ENCODE measurements around the gene ZNF214. TPM values are rescaled to one million over a fixed set of nuclear protein-coding genes. Genes with fewer than 3 reads are reported as not detected.

ZNF214 gene
- total RNA-seq: not detected

DNA sequence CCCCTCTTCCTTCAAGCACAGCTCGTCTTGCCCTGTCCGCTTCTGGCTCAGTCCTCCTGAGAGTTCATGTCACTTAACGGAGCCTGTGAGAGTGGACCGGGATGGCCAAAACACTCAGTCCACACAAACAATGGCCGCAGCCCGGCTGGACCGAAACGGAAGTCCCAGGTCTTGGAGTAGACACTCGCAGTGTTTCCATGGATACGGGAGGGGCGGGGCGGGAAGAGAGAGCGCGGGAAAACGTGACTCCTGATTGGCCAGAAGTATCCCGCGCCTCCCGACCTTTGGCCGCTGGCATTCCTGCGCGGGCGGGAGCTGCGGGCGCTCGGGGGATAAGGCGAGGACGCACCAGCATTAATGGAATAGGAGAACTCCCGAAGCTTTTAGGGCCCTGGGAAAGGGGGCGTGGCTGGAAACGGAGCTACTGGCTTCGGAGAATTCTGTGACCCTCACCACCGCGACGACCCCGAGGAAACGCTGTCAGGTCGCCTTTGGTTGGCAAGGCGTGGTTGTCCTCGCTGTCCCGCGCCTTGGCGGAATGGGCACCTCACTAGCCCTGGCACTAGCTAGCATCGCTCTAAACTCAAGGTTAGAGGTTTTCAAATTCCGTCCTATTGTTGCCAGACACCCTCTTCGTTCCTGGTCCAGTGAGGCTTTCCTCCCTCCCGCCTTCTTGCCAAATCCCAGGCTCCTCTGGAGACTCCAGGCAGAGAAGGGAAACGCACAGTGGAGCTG is at the start of gene ZNF214, which contains the start of gene NLRP14:
Gene ZNF214, minus strand, starts transcription at position 164 of the 735 bp plus-strand sequence. CDS start 17,511 bp downstream, outside the sequence.
Gene NLRP14, plus strand, starts transcription at position 297 of the 735 bp plus-strand sequence. CDS start 18,108 bp downstream, outside the sequence.
- H3K27me3 Mint-ChIP-seq: peaks cover 28% of the 10 kb centered on the region
- peak; percentile 7 for ATAC-seq (replicated peaks)
- H3K4me3 Mint-ChIP-seq: peak within 1 kb of the TSS; percentile 36

DNA sequence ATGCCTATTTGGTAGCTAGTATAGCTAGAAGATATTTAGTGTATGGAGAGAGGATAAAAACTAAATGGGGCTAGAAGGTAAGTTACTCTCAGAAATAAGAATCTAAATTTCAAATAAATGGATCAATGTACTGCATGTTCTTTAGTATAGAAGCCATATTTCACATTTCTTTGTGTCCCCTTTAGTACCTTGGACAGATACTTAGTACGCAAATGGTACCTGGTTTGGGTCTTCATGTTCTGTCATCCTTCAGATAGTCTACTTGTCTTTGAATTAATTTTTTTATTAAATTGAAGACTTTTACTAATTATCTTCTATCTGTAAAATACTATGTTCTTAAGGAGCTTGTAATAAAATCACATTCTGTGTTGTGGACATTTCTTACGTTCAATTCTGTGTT is 42.4 kb upstream of the ZNF214 start:
- H3K9me3 Mint-ChIP-seq: no peaks in the 10 kb centered on the region
- no peak for ATAC-seq (replicated peaks)
- peaks cover 14% of the 10 kb centered on the region for H3K27me3 Mint-ChIP-seq
- no peak overlapping the region for H3K4me3 Mint-ChIP-seq
- no peaks in the 10 kb centered on the region for H3K4me1 Mint-ChIP-seq
- no peaks in the 10 kb centered on the region for H3K36me3 Mint-ChIP-seq (ENCODE audit: low read depth)
- no peak overlapping the region for H3K27ac Mint-ChIP-seq

More for the DNA sequence above, at the start of gene ZNF214, which contains the start of gene NLRP14:
- Mint-ChIP-seq H3K27ac (no peak within 1 kb of the TSS), H3K4me1 (no peaks in the 10 kb centered on the region), H3K9me3 (no peaks in the 10 kb centered on the region), H3K36me3 (ENCODE audit: low read depth) (no peaks in the 10 kb centered on the region)

DNA sequence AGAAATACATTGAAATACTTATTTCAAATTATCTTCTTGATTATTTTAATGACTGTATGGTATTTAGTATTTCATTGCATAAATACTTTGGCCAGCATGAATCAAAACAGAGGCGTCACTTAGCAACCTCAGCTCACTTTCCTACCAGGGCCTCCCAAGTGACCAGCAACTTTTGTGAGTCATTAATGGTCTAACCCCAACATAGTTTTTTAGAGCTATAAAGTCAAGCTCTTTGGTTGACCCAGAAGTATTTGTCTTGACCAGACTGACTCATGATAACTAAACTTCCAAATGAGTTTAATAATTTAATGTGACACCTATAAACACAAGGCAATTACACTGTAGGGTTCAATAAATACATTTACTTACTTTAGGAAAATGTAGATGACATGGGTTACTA is 40.7 kb upstream of the ZNF214 start:
- no peaks in the 10 kb centered on the region for H3K4me1 Mint-ChIP-seq

DNA sequence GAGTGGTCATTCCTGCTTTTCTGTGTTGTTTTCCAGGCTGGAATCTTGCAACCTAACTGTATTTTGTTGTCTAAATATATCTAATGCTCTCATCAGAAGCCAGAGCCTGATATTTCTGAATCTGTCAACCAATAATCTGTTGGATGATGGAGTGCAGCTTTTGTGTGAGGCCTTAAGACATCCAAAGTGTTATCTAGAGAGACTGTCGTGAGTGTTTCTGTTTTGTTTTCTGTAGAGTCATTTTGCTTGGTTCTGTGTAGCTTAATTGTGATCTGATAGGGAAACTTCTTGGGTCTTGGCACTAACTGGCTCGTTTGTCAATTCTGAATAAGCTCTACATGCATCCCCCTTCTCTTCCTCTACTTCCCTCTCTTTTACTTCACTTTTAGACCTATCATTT is 37.5 kb upstream of the ZNF214 start:
- Mint-ChIP-seq H3K4me1 (no peaks in the 10 kb centered on the region), H3K27ac (no peak overlapping the region), H3K9me3 (no peaks in the 10 kb centered on the region), H3K27me3 (peaks cover 14% of the 10 kb centered on the region), H3K36me3 (ENCODE audit: low read depth) (no peaks in the 10 kb centered on the region), H3K4me3 (no peak overlapping the region)
- ATAC-seq (replicated peaks): no peak

More for the DNA sequence above, 40.7 kb upstream of the ZNF214 start:
- ATAC-seq (replicated peaks): no peak
- no peaks in the 10 kb centered on the region for H3K36me3 Mint-ChIP-seq (ENCODE audit: low read depth)
- H3K27ac Mint-ChIP-seq: no peak overlapping the region
- H3K4me3 Mint-ChIP-seq: no peak overlapping the region
- H3K9me3 Mint-ChIP-seq: no peaks in the 10 kb centered on the region
- H3K27me3 Mint-ChIP-seq: peaks cover 14% of the 10 kb centered on the region

DNA sequence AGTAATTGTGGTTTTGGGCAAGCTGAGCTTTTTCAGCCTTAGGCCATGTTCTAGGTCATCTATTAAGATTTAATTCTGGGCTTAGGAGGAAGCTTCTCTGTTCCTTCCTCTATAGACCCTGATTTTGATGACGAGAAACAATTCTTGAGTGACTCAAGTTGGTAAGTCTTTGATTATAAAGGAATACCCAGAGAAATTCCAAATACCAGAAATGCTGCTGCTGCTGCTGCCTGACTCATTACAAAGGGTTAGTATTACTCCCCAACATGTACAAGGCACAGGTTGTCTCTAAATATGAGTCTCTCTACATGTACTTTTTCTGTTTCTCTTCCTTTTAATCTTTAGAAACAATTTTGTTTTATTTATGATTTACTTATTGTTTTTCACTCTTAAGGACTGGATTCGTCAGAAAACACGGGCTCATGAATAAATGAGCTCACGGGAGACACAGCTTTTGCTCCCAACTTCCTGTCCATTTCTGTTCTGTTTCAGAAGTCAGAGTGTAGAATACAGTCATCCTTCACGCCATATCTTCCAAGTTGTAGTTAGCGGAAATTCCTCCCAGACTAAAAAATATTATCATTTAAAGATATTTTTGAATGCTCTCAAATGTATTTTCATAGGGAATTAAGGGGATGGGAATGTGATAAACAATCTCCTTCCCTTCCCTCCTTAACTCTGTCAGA is 36.8 kb upstream of the ZNF214 start:
- Mint-ChIP-seq H3K27me3 (peaks cover 14% of the 10 kb centered on the region), H3K9me3 (no peaks in the 10 kb centered on the region), H3K36me3 (ENCODE audit: low read depth) (no peaks in the 10 kb centered on the region), H3K4me1 (no peaks in the 10 kb centered on the region), H3K4me3 (no peak overlapping the region), H3K27ac (no peak overlapping the region)
- no peak for ATAC-seq (replicated peaks)

DNA sequence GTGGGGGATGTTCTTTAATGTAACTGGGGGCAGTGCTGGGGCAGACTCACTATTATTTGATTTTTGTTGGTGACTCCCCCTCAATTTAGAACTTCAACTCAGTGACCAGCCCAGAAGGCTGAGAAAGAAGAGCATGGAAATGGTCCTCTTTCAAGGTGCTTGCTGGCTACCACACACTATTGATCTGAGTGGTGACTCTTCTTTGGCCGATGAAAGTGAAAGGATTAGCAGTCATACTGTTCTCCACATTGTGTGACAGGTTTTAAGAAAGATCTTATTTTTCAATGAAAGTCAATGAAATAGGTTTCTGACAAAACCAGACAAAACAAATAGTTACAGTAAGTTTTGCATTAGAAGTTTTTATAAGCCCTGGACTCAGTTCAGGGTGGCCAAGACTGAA is 30.0 kb upstream of the ZNF214 start:
- Mint-ChIP-seq H3K4me3 (no peak overlapping the region), H3K9me3 (no peaks in the 10 kb centered on the region), H3K4me1 (no peaks in the 10 kb centered on the region), H3K36me3 (ENCODE audit: low read depth) (no peaks in the 10 kb centered on the region), H3K27me3 (peaks cover 6% of the 10 kb centered on the region), H3K27ac (no peak overlapping the region)
- ATAC-seq (replicated peaks): no peak

DNA sequence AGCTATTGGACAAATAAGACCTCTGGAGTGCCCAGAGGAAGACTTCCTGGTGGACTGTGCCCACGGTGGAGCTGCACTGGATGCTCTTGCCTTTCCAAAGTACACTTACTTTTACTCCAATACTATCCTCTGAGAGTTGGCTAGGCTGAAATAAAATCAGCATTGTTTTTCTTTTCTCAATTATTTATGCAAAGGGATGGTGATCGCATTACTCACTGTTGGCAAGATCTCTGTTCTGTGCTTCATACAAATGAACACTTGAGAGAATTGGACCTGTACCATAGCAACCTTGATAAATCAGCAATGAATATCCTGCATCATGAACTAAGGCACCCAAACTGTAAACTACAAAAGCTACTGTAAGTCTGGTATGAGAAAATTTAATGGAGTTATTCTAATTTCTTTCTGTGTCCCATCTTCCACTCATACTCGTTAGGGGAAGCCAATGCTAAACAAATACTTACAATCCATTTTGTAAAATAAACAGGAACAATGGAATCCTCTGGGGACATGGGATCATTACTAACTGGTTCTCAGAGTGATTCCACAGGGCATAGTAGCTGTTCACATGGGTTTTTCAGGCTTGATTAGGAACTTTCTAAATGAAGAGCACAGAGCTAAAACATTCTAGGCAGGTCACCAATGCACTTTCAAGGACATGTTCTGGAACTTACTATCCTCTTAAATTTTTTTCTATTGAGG is 26.5 kb upstream of the ZNF214 start:
- Mint-ChIP-seq H3K4me1 (no peaks in the 10 kb centered on the region), H3K27me3 (peaks cover 6% of the 10 kb centered on the region), H3K4me3 (no peak overlapping the region), H3K36me3 (ENCODE audit: low read depth) (no peaks in the 10 kb centered on the region), H3K27ac (no peak overlapping the region), H3K9me3 (no peaks in the 10 kb centered on the region)
- no peak for ATAC-seq (replicated peaks)

DNA sequence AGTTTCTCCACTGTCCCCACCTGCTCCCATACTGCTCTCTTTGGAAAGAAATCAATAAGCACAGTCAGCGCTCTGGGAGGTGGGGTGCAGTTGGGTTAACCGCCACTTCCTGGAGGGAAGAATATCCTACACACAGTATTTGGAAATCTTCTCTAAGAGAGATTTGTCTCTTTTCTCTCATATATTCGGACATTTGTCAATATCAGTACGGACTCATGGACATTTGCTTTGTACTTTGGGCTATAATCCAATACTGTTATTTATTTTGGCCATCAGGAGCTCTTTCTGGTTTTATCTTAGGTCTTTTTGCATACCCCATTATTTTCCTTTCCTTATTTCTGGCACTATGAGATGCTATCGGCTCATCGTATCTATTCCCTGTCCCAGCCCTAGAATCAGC is 13.9 kb upstream of the ZNF214 start:
- no peaks in the 10 kb centered on the region for H3K27me3 Mint-ChIP-seq
- no peak overlapping the region for H3K4me3 Mint-ChIP-seq
- no peaks in the 10 kb centered on the region for H3K36me3 Mint-ChIP-seq (ENCODE audit: low read depth)
- H3K27ac Mint-ChIP-seq: no peak overlapping the region
- no peaks in the 10 kb centered on the region for H3K4me1 Mint-ChIP-seq
- no peak for ATAC-seq (replicated peaks)
- H3K9me3 Mint-ChIP-seq: no peaks in the 10 kb centered on the region

DNA sequence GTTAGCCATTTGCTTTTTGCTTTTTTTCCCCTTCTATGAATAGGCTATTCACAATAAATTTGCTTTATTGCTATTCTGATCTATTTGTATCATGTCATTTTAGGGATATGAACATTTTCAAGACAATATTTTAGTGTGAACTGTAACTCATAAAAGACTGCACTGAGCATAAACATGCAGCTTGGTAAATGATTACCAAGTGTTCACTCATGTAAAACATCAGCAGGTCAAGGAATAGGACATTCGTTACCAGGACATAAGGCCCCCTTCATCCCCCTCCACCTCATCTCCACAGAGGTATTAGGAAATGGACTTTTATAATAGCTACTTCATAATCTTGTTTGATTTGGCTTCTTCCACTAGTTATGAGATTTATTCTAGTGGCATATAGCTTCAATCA is 12.5 kb upstream of the ZNF214 start:
- Mint-ChIP-seq H3K4me3 (no peak overlapping the region), H3K36me3 (ENCODE audit: low read depth) (no peaks in the 10 kb centered on the region), H3K4me1 (no peaks in the 10 kb centered on the region), H3K27ac (no peak overlapping the region), H3K9me3 (no peaks in the 10 kb centered on the region), H3K27me3 (no peaks in the 10 kb centered on the region)
- ATAC-seq (replicated peaks): no peak

DNA sequence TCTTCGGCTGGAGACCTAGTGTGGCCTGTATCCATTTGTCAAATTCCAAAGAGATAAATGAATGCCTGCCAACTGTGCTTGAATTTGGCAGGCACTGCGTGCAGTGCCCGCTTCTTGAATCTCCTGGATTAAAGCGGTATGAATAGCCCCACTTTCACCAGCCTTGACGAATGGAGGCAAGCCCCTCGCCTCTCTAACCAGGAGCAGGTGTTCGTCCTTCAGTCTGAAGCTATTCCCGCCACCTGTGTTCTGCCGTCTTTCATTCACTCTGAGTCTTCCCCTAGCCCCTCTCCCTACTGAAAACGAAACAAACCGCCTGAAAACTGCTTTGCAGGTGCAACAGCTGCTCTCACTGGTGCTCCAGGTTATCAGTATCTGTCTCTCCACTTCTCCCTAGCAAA is 11.3 kb upstream of the ZNF214 start:
- Mint-ChIP-seq H3K9me3 (no peaks in the 10 kb centered on the region), H3K27me3 (no peaks in the 10 kb centered on the region), H3K4me1 (no peaks in the 10 kb centered on the region), H3K4me3 (no peak overlapping the region), H3K27ac (no peak overlapping the region), H3K36me3 (ENCODE audit: low read depth) (no peaks in the 10 kb centered on the region)
- ATAC-seq (replicated peaks): no peak

DNA sequence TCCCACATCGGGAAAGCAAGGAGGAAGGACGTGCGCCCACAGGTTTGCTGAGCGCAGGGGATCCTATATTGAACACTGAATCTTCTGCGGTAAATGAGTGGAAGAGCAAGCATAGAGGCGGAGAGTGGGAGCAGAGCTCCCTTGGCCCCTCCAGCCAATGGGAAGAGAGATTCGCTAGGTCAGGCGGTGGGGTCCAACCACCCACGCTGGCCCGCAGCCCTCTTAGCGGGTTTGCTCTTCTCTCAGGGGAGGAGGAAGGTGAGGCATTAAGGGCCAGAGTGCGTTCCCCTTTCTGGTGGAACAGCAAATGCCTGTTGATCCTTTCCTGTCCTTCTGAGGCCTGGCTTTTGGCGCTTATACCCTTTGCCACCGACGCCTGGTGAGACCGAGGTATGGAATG is 10.7 kb upstream of the ZNF214 start:
- no peaks in the 10 kb centered on the region for H3K9me3 Mint-ChIP-seq
- H3K27me3 Mint-ChIP-seq: no peaks in the 10 kb centered on the region
- H3K4me1 Mint-ChIP-seq: no peaks in the 10 kb centered on the region
- H3K36me3 Mint-ChIP-seq (ENCODE audit: low read depth): no peaks in the 10 kb centered on the region
- no peak for ATAC-seq (replicated peaks)
- no peak overlapping the region for H3K27ac Mint-ChIP-seq
- H3K4me3 Mint-ChIP-seq: no peak overlapping the region

DNA sequence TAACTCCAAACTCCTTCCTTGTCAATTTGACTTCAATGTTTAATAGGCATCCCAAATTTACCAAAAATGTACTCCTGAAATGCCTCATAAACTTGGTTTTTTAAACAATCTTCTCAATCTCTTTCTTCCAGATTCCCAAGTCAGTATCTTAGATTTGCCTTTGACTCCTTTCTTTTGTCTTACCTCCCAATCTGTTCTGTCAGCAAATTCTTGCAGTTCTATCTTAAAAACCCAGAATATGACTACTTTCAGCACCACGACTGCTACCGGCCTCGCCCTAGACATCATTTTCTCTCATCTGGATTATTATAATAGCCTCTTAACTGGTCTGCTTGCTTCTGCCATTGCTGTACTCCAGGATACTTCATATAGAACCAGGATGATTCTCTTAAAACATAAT is 8.0 kb upstream of the ZNF214 start:
- Mint-ChIP-seq H3K4me1 (no peaks in the 10 kb centered on the region), H3K27me3 (no peaks in the 10 kb centered on the region), H3K9me3 (no peaks in the 10 kb centered on the region), H3K36me3 (ENCODE audit: low read depth) (no peaks in the 10 kb centered on the region), H3K4me3 (no peak overlapping the region), H3K27ac (no peak overlapping the region)
- ATAC-seq (replicated peaks): no peak

DNA sequence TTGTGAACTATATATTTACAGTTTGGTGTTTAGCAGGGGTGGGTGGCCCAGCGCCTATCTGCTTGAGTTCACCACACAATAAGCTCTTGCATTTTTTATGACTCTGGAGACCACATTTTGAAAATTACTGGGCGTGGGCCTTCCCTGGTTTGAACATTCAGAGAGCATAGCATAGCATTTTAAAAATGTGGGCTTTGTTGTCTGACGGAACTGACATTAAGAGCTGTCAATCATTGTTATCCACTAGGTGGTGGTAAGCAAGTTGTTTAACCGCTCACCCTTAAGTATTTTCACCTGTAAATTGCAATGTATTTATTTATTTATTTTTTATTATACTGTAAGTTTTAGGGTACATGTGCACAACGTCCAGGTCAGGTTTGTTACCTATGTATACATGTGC is 1.2 kb upstream of the ZNF214 start:
- no peaks in the 10 kb centered on the region for H3K9me3 Mint-ChIP-seq
- no peaks in the 10 kb centered on the region for H3K4me1 Mint-ChIP-seq
- H3K4me3 Mint-ChIP-seq: no peak overlapping the region
- ATAC-seq (replicated peaks): no peak
- no peak overlapping the region for H3K27ac Mint-ChIP-seq
- peaks cover 28% of the 10 kb centered on the region for H3K27me3 Mint-ChIP-seq
- no peaks in the 10 kb centered on the region for H3K36me3 Mint-ChIP-seq (ENCODE audit: low read depth)

DNA sequence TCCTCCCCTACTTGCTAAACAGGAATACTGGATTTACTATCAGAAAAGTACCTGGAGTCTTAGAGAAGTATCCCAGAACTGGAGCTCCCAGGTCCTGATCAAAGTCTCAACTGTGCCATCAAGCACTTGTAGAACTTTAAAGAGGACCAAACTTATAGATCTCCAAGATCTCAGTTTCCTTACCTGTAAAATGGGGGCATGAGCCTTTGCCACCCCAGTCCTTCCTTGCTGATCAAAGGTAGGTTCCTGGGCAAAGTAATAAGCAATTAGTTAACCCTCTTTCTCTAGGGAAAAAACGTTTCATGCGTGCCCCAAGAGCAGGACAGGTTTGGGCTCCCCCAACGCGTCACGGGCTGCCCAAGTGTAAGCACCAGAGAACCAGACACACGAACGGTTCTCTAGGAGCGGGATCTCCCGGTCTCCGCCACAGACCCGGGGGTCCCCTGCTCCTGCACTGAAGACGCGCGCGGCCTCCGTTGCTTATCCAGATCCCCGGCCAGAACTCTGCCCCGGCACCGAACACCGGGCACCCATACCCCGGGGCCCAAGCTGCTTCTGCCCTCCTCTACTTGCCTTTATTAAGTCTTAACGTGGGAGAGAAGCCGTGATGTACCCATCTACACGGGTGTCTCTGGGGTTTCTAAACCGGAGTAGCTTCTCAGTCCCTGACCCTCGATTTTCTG is 505 bp downstream of the ZNF214 start:
- no peaks in the 10 kb centered on the region for H3K36me3 Mint-ChIP-seq (ENCODE audit: low read depth)
- no peaks in the 10 kb centered on the region for H3K4me1 Mint-ChIP-seq
- H3K27ac Mint-ChIP-seq: no peak overlapping the region
- H3K4me3 Mint-ChIP-seq: peak overlapping the region; percentile 36
- peak; percentile 9 for ATAC-seq (replicated peaks)
- no peaks in the 10 kb centered on the region for H3K9me3 Mint-ChIP-seq
- H3K27me3 Mint-ChIP-seq: peaks cover 28% of the 10 kb centered on the region
